Keratinocyte (primary cell): ENCODE results near the gene CARMIL1. TPM values are rescaled to one million over a fixed set of nuclear protein-coding genes. Genes with fewer than 3 reads are reported as not detected.

Experiments used
- DNase-seq: peaks from one replicate; pipeline ENCODE4 v3.0.0-alpha.2; 2011; ENCODE audit warnings: low read depth, missing footprints, low spot score
- FAIRE-seq: peaks from 2 replicates; lab custom pipeline; 2011; peaks lifted over from hg19 to GRCh38; lab: Jason Lieb, UNC
- H2AFZ ChIP-seq: 2 replicates; pipeline ENCODE4 v1.6.0; 2012; ENCODE audit warnings: low read length, control low read depth, inconsistent platforms; ENCODE audit not compliant: control insufficient read depth
- H3K27ac ChIP-seq: 2 replicates; pipeline ENCODE4 v1.5.1; 2011; ENCODE audit warnings: low read length; ENCODE audit not compliant: control insufficient read depth, insufficient read depth
- H3K27me3 ChIP-seq: 3 replicates; pipeline ENCODE4 v1.6.0; 2011; ENCODE audit warnings: low read length; ENCODE audit not compliant: control insufficient read depth, insufficient read depth; ENCODE audit errors: extremely low read depth
- H3K36me3 ChIP-seq, 2 experiments: 2 replicates in 1 of 2; 3 replicates in 1 of 2; pipeline ENCODE4 v1.5.1; 2011; ENCODE audit warnings: low read length in 2 of 2, mild to moderate bottlenecking in 1 of 2; ENCODE audit not compliant: control insufficient read depth in 2 of 2, insufficient read depth in 2 of 2; ENCODE audit errors: extremely low read depth in 1 of 2
- H3K4me1 ChIP-seq: 3 replicates; pipeline ENCODE4 v1.5.1; 2011; ENCODE audit warnings: low read length; ENCODE audit not compliant: control insufficient read depth, insufficient read depth; ENCODE audit errors: extremely low read depth
- H3K4me2 ChIP-seq: 3 replicates; pipeline ENCODE4 v1.6.0; 2011; ENCODE audit warnings: low read depth, low read length; ENCODE audit not compliant: control insufficient read depth, insufficient read depth; ENCODE audit errors: extremely low read depth
- H3K4me3 ChIP-seq, 3 experiments: fragments of 200-600 bp in 1 of 3; sonication (generic) in 1 of 3; 2 replicates in 2 of 3; 3 replicates in 1 of 3; pipeline ENCODE4 v1.5.1; 2011 to 2016; ENCODE audit warnings: low read length in 3 of 3, mild to moderate bottlenecking in 3 of 3, control low read depth in 2 of 3, inconsistent platforms in 1 of 3, low read depth in 1 of 3, mixed read lengths in 1 of 3, mixed run types in 1 of 3, moderate library complexity in 1 of 3; ENCODE audit not compliant: control insufficient read depth in 2 of 3, insufficient read depth in 2 of 3; ENCODE audit errors: extremely low read depth in 1 of 3
- H3K79me2 ChIP-seq: 2 replicates; pipeline ENCODE4 v1.6.0; 2012; ENCODE audit warnings: low read length; ENCODE audit not compliant: control insufficient read depth, insufficient read depth
- H3K9ac ChIP-seq: 3 replicates; pipeline ENCODE4 v1.6.0; 2011; ENCODE audit warnings: low read length; ENCODE audit not compliant: control insufficient read depth, insufficient read depth; ENCODE audit errors: extremely low read depth
- H3K9me1 ChIP-seq: 3 replicates; pipeline ENCODE4 v1.6.0; 2011; ENCODE audit warnings: low read length; ENCODE audit not compliant: control insufficient read depth, insufficient read depth; ENCODE audit errors: extremely low read depth
- H3K9me3 ChIP-seq: 2 replicates; pipeline ENCODE4 v1.5.1; 2012; ENCODE audit warnings: low read depth, low read length; ENCODE audit not compliant: control insufficient read depth
- H4K20me1 ChIP-seq: 3 replicates; pipeline ENCODE4 v1.6.0; 2011; ENCODE audit warnings: low read length; ENCODE audit not compliant: control insufficient read depth, insufficient read depth; ENCODE audit errors: extremely low read depth
- EZH2 ChIP-seq: IDR thresholded peaks from one replicate; pipeline ENCODE4 v1.6.1; 2012; ENCODE audit warnings: inconsistent platforms, mild to moderate bottlenecking, low read length, moderate library complexity
- dilution Hi-C: fragments of 300-500 bp; cut with MboI; formaldehyde crosslinking; loops from one replicate; pipeline ENCODE4 v1.7.0; 2020; ENCODE audit warnings: low sequenced_read_pairs; ENCODE audit not compliant: extremely low pct_ligation_motif_present
- polyA plus RNA-seq, 5 experiments: library from polyadenylated mRNA; depleted of rRNA in 3 of 5; stranded (reverse) in 3 of 5; stranded (forward) in 1 of 5; unstranded in 1 of 5; fragments of >200 nt; gene quantifications; 1 replicate in 1 of 5; 2 replicates in 3 of 5; 3 replicates in 1 of 5; pipeline versions ENCODE4 v1.2.1 to v1.2.3, GENCODE V29; 2011 to 2012; ENCODE audit warnings: missing spikeins in 2 of 5, low read depth in 1 of 5, low replicate concordance in 1 of 5
- TF ChIP-seq, protein P1 (sequence below), 3 experiments: IDR thresholded peaks in 1 of 3; conservative IDR thresholded peaks in 1 of 3; optimal IDR thresholded peaks in 1 of 3; 2 replicates in 2 of 3; 3 replicates in 1 of 3; pipeline versions ENCODE3 to v1.5.1; 2011; ENCODE audit warnings: low read length in 3 of 3, mild to moderate bottlenecking in 3 of 3, moderate library complexity in 2 of 3, control low read depth in 1 of 3, inconsistent platforms in 1 of 3; ENCODE audit not compliant: insufficient read depth in 2 of 3; ENCODE audit errors: extremely low read depth in 1 of 3

CARMIL1 gene
- polyA plus RNA-seq, 1 donor (not counting 4 experiments of a cell fraction or from before 2014, with no cell fraction given): 18.9 TPM

GRCh38 chr6:25342802-25343201 lies 63.6 kb downstream of the CARMIL1 start:
- H3K9me3 ChIP-seq: no peaks in the 10 kb centered on the region
- H3K4me1 ChIP-seq: no peaks in the 10 kb centered on the region
- H2AFZ ChIP-seq: no peak overlapping the region
- no peaks in the 10 kb centered on the region for H3K9me1 ChIP-seq
- no peak for FAIRE-seq
- peaks cover 34% of the 10 kb centered on the region for H3K79me2 ChIP-seq
- H3K36me3 ChIP-seq: no peaks in the 10 kb centered on the region
- no peak overlapping the region for H3K27ac ChIP-seq
- TF ChIP-seq, protein P1, sequence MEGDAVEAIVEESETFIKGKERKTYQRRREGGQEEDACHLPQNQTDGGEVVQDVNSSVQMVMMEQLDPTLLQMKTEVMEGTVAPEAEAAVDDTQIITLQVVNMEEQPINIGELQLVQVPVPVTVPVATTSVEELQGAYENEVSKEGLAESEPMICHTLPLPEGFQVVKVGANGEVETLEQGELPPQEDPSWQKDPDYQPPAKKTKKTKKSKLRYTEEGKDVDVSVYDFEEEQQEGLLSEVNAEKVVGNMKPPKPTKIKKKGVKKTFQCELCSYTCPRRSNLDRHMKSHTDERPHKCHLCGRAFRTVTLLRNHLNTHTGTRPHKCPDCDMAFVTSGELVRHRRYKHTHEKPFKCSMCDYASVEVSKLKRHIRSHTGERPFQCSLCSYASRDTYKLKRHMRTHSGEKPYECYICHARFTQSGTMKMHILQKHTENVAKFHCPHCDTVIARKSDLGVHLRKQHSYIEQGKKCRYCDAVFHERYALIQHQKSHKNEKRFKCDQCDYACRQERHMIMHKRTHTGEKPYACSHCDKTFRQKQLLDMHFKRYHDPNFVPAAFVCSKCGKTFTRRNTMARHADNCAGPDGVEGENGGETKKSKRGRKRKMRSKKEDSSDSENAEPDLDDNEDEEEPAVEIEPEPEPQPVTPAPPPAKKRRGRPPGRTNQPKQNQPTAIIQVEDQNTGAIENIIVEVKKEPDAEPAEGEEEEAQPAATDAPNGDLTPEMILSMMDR (optimal IDR thresholded peaks at IDR 0.05 in 1 of 3, IDR thresholded peaks at IDR 0.05 in 1 of 3, conservative IDR thresholded peaks at IDR 0.05 in 1 of 3; ENCODE audit: extremely low read depth in 1 of 3, insufficient read depth in 2 of 3, low read length in 3 of 3): no peak
- no peak for TF ChIP-seq EZH2
- no peak for DNase-seq
- H3K4me2 ChIP-seq: no peak overlapping the region
- H3K9ac ChIP-seq: no peak overlapping the region
- H3K4me3 ChIP-seq: no peak overlapping the region
- no peaks in the 10 kb centered on the region for H3K27me3 ChIP-seq
- H4K20me1 ChIP-seq: no peaks in the 10 kb centered on the region
- dilution Hi-C loops: no loop called here

DNA sequence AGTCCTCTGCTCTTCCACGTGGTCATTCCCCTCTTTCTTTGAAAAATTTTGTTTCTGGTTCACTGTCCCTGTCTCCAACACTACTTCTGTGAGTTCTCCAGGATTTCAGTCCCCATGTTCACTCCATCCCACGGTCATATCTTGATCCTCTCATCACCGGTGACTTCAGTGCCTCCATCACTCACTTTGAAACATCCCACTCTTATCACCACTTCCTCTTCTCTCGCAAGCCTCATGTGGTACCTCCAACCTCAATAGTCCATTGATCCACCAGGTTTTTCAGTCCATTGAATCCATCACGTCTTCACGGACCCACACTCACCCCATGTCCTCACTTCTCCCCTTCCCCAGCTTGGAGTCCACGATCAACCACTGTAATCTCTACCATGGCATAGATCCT lies 64.8 kb downstream of the CARMIL1 start:
- FAIRE-seq (no peak), DNase-seq (no peak)
- H4K20me1 ChIP-seq: no peaks in the 10 kb centered on the region
- H3K4me3 ChIP-seq: no peak overlapping the region
- peaks cover 35% of the 10 kb centered on the region for H3K79me2 ChIP-seq
- no peaks in the 10 kb centered on the region for H3K9me1 ChIP-seq
- H3K4me2 ChIP-seq: no peak overlapping the region
- no peaks in the 10 kb centered on the region for H3K4me1 ChIP-seq
- H2AFZ ChIP-seq: no peak overlapping the region
- dilution Hi-C loops: no loop called here
- H3K36me3 ChIP-seq: no peaks in the 10 kb centered on the region
- no peaks in the 10 kb centered on the region for H3K9me3 ChIP-seq
- H3K27me3 ChIP-seq: no peaks in the 10 kb centered on the region
- TF ChIP-seq EZH2: no peak
- TF ChIP-seq, protein P1 (optimal IDR thresholded peaks at IDR 0.05 in 1 of 3, IDR thresholded peaks at IDR 0.05 in 1 of 3, conservative IDR thresholded peaks at IDR 0.05 in 1 of 3; ENCODE audit: extremely low read depth in 1 of 3, insufficient read depth in 2 of 3, low read length in 3 of 3): no peak
- no peak overlapping the region for H3K9ac ChIP-seq
- no peak overlapping the region for H3K27ac ChIP-seq
